HG02571 (cell line): ENCODE measurements around the gene OR1K1.

Experiments
- ATAC-seq: cut with Tn5 transposase; IDR thresholded peaks from one replicate; pipeline ENCODE4 v1.9.1; 2021; ENCODE audit warnings: mild to moderate bottlenecking, moderate library complexity; ENCODE audit not compliant: unreplicated experiment

The OR1K1 gene

GRCh38 chr9:122848256-122848943 is 48.5 kb downstream of the OR1K1 start:
- ATAC-seq, result no peak
